ENCODE measurements around the gene C3orf52.

The C3orf52 gene

DNA sequence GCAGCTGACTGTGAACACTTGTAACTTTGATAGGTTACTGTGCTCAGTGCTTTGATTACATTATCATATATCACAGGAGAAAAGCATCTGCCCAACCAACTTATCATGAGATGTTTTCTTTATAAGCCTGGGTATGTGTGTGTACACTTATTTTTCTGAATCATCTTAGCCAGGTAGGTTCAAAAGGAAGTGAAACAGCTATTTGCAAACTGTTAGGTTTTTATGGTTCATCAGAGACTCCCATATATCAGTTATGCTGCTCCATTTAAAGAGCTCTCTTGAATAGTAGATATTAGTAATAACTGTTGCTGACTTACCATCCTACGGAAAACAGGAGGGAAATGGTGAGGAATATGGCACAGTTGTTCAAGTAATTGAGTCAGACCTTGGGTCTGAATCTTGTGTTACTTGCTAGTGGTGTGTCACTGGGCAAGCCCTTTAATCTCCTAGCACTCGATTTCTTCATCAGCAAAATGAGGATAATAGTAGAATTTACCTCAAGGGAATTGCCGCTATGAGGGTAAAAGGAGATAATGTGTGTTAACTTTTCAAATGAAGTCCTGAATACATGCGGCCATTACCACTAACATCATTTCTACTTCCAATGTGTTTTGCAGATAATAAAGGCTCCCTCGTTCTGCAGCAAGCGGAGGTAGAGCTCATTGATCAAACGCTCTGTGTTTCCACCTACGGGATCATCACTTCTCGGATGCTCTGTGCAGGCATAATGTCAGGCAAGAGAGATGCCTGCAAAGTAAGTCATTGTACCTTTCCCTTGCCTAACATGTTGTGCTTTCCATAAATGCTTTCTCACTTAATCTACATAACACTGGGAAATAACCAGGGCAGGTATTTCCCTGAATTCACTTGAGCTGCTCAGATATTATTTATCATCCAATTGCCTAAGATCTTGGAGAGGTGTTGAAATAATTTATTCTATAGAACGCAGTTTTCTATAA lies 7.8 kb upstream of the C3orf52 start:
- TF ChIP-seq GATA2 (IDR thresholded peaks at IDR 0.05; ENCODE audit: low read depth, low read length) (no peak), GATA3 (IDR thresholded peaks at IDR 0.05; ENCODE audit: low read depth, low read length) (no peak)

DNA sequence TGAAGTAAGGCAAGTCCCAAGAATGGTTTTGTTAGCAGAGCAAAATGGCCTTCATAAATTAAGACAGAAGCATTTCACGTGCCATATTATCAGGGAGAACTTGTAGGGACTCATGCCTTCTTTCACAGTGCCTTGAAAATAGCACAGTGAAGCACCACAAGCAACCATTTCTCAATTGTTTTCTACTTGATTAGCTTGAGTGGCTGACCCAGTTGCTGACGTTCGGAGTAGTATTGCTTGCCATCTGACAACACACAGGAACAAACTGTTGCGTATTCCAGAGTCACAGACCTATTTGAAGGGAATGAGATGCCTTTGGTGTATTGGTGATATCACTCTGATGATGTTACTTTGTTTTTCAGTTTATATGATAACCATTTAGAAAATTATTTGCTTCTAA lies 3.0 kb upstream of the C3orf52 start:
- TF ChIP-seq GATA3 (IDR thresholded peaks at IDR 0.05; ENCODE audit: low read depth, low read length) (no peak), GATA2 (IDR thresholded peaks at IDR 0.05; ENCODE audit: low read depth, low read length) (no peak)

DNA sequence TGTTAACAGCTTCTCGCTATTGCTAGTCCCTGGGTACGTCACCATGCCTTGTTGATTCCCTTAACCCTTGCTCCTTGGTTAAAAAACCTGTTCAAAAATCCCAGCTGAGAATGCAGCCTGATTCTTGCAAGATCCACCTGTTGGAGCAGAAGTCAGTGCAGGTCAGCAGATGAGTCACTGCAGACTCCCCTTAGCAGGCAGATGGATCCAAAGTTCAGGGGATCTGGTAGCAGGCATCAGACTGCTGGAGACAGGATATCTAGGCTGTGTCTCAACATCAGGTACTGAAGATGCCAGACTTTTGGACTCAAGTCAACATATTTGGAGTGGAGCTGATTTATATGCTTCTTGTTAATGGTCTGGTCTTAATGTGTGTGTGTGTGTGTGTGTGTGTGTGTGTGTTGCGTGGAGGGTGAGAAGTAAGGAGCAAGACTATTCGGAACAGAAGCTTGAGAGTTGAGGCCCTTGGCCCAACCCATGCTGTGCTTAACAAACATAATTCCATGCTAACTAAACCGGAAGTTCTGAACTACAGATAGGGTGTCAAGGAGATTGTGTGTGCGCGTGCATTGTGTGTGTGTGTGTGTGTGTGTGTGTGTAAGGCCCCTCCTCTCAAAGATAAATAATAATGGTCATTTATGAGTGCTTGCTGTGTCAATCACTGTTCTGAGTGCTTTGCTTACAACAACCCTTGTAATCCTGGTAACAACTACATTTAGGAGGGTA lies 1.0 kb upstream of the C3orf52 start:
- TF ChIP-seq GATA2 (IDR thresholded peaks at IDR 0.05; ENCODE audit: low read depth, low read length) (no peak), GATA3 (IDR thresholded peaks at IDR 0.05; ENCODE audit: low read depth, low read length) (no peak)

DNA sequence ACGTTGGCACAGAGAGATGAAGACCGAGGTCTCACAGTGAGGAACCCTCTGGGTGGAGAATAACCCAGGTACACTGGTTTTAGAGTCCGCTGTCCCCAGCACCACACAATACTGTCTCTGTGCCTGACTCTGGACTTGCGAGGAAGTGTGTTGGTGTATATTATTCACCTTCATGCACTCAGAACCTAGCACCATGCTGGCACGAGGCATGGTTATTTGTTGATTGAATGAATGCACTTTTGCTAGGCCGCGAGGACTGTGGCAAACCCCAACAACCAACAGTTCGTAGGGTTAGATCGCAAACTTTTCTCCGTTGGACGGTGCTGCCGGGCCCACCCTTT lies 484 bp upstream of the C3orf52 start:
- no peak for TF ChIP-seq GATA3 (IDR thresholded peaks at IDR 0.05; ENCODE audit: low read depth, low read length)
- no peak for TF ChIP-seq GATA2 (IDR thresholded peaks at IDR 0.05; ENCODE audit: low read depth, low read length)

DNA sequence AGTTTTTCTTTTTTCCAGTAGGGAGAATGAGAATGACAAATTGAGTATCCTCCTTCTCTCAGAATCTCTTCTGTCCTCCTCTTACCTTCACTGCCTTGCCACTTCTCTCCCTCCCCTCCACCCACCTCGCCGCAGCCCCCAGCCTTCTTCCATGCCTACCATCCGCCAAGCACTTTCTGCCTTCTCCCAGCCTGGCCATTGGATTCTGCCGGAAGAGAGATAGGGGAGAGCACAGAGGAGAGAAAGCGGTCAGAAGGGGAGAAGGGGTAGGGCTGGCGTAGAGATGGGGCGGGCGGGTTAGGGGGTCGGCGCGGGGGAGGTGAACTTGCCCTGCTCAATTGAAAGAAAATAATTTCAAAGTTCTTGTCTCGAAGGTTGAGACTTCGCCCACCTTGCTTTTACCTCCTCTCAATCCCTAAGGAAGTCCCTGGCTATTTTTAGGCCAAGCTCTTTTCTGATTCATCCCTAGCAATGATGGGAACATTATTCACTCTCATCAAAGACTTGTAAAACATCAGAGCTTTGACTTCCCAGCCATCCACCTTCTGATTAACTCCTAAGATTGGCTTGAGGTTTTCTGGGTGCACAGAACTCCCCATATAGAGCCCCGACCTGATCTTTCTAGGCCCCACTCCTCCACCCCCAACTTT lies 811 bp downstream of the C3orf52 start:
- no peak for TF ChIP-seq GATA2 (IDR thresholded peaks at IDR 0.05; ENCODE audit: low read depth, low read length)
- TF ChIP-seq GATA3 (IDR thresholded peaks at IDR 0.05; ENCODE audit: low read depth, low read length), result no peak

DNA sequence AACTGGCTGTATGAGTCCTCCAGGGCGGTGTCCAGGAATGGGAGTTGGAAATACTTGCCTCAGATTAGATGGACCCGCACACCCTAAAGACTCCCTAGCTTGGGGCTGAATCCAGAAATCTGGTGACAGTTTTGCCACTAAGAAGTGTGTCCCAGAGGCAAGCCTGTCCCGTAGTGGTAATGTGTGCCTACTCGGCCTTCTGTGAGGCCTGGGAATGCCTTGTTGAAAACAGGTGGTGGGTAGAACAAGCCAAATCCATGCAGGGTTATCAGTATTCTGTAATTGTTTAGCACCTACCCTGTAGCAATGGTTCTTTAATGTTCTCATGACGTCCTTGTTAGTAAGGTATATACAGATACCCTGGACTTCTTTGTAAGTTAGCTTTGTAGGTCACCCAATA lies 1.6 kb downstream of the C3orf52 start:
- TF ChIP-seq GATA2 (IDR thresholded peaks at IDR 0.05; ENCODE audit: low read depth, low read length), result no peak
- TF ChIP-seq GATA3 (IDR thresholded peaks at IDR 0.05; ENCODE audit: low read depth, low read length), result no peak

DNA sequence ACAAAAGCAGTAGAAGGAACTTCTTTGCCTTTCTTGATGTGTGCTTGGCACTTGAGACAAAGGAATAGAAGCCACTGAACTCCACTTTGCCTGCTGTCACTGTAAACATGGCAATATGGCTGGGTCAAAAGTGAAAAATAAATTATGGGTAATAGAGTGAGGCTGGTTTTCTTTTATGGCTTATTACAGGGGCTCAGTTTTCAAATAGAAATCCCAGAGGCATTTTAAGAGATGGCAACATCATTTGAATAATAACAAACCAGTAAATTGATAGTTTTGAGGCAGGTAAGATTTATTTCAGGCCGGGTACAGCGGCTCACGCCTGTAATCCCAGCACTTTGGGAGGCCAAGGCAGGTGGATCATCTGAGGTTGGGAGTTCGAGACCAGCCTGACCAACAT lies 2.8 kb downstream of the C3orf52 start:
- TF ChIP-seq GATA2 (IDR thresholded peaks at IDR 0.05; ENCODE audit: low read depth, low read length) (no peak), GATA3 (IDR thresholded peaks at IDR 0.05; ENCODE audit: low read depth, low read length) (no peak)

DNA sequence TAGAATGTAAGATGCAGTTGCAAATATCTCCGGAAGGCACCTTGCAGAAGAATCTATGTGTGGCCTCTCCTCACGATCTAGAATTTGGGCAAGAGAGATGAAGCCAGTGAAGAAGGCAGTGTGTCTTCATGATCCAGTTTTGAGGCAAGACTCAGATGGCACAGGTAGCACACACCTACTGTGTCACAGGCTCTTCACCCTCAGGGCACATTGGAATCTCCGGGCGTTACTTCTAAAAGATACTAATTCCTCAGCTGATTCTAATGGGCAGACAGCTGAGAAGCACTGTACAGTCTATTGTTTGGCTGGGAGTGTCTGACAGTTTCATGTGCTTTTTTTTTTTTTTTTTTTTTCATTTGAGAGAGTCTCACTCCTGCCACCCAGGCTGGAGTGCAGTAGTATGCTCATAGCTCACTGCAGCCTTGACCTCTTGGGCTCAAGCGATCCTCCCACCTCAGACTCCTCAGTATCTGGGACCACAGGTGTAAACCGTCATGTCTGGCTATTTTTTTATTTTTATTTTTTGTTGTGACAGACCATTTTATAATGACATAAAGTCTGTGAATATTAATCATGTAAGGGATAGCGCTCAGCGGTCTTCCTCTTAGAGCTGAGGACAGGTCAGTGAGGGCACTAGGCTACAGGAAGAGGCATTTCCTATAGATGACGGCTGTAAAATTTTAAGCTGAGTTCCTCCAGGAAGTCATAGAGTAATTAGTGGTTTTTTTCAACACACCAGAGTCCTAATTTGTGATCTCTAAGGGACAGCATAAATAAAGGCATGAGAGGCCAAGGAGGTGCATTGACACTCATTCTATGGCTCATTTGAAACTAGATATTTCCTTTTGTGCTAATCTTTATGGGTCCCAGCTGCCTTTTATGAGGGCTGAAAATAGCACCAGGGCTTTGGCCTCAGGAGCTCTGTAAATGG lies 4.0 kb downstream of the C3orf52 start:
- TF ChIP-seq GATA3 (IDR thresholded peaks at IDR 0.05; ENCODE audit: low read depth, low read length) (no peak), GATA2 (IDR thresholded peaks at IDR 0.05; ENCODE audit: low read depth, low read length) (no peak)

DNA sequence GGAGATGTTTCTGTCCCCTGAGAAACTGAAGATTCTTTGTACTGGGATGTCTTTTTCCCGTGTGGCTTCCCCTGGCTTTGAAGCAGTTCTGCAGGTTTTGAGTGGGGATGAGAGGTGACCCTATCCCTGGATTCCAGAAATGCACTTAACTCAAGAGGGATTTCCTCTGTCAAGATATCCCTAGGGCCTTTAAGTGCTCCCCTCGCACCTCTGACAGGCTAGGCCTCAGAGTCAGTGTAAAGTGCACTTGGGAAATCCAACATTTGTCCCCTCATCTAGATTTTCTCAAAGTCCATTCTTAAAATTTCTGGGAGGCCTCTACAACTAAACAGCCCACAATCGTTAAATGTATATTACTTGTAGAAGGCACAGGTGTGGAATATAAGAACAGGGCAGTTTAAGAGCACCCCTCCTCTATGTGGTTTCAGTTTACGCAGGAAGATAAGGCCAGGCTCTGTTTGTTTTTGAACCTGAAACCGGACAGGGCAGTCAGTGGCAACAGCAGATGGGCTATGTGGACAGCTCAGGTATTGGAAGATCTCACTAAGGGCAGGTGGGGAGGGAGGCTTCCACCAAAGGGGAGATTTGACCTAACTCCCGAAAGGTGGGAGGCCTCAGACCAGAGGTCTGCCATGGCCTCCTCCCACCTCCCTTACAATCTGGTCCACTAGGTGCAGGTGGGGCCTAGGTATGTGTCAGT lies 4.8 kb downstream of the C3orf52 start:
- no peak for TF ChIP-seq GATA2 (IDR thresholded peaks at IDR 0.05; ENCODE audit: low read depth, low read length)
- TF ChIP-seq GATA3 (IDR thresholded peaks at IDR 0.05; ENCODE audit: low read depth, low read length), result no peak

DNA sequence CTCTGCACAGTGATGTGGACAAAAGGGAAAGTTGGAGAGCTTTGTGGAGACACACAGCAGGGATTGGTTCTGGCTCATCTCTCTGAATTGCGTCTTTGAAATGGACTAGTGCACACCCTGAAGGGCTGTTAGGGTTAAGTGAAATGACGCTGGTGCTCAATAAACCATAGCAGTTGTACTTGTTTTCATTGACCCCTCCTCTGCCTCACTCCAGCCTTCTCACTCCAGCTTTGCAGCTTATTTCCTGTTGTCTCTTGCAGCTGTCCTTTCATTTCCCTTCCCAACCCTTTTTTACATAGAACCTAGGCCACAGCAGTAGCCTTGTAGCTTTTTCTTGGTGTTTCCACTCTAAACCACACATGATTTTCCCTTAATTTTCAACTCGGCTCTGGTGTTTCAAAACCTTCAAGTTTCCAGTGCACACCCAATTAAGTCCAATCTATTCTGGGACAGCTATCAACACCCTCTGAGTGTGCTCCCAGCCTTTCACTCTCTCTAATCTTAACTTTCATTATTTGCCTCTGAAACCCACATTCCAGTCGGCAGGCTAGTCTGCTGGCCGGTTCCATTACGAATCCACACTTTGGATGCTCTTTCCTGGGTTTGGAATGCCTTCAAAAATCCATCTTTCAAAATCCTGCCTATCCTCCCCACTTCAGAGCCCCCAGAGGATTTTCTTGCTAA lies 6.4 kb downstream of the C3orf52 start:
- TF ChIP-seq GATA2 (IDR thresholded peaks at IDR 0.05; ENCODE audit: low read depth, low read length) (no peak), GATA3 (IDR thresholded peaks at IDR 0.05; ENCODE audit: low read depth, low read length) (no peak)

DNA sequence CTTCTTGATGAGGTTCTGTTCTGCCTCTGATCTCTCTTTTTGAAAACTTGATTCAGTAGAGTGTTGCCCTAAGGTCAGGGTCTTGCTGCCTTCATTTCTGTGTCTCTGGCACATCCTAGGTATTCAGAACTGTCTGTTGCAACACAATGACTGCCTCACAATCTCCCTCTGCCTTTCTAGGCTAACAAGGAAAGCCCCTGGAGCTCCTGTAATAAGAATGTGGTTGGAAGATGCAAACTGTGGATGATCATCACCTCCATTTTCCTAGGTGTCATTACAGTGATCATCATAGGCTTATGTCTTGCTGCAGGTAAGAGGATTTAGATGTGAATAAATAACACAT lies 7.0 kb downstream of the C3orf52 start:
- TF ChIP-seq GATA3 (IDR thresholded peaks at IDR 0.05; ENCODE audit: low read depth, low read length) (no peak), GATA2 (IDR thresholded peaks at IDR 0.05; ENCODE audit: low read depth, low read length) (no peak)

DNA sequence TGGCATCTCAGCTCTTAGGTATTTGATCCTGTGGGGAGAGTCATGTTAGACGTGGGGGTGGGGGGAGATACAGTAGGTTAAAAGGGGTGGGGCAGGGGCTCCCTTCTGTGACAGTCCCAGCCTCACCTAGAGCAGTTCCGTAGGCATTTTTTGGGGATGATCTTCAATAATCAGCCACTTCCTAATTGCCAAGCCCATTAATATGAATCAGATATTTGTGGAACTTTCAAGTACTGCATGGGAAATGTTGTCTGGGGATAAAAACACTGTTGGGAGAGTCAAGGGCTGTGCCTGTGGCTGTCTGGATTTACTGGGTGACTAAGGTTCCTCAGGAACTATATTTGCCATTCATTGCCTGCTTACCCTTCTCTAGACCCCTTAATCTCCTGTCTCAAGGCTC lies 9.5 kb downstream of the C3orf52 start:
- TF ChIP-seq GATA3 (IDR thresholded peaks at IDR 0.05; ENCODE audit: low read depth, low read length) (no peak), GATA2 (IDR thresholded peaks at IDR 0.05; ENCODE audit: low read depth, low read length) (no peak)

Data from SH-SY5Y (cell line).